ENCODE results near the gene HOXC12. TPM values are rescaled to one million over a fixed set of nuclear protein-coding genes. Genes with fewer than 3 reads are reported as not detected.

Gene HOXC12
- total RNA-seq, 2 experiments from 2014 or later = not detected

DNA sequence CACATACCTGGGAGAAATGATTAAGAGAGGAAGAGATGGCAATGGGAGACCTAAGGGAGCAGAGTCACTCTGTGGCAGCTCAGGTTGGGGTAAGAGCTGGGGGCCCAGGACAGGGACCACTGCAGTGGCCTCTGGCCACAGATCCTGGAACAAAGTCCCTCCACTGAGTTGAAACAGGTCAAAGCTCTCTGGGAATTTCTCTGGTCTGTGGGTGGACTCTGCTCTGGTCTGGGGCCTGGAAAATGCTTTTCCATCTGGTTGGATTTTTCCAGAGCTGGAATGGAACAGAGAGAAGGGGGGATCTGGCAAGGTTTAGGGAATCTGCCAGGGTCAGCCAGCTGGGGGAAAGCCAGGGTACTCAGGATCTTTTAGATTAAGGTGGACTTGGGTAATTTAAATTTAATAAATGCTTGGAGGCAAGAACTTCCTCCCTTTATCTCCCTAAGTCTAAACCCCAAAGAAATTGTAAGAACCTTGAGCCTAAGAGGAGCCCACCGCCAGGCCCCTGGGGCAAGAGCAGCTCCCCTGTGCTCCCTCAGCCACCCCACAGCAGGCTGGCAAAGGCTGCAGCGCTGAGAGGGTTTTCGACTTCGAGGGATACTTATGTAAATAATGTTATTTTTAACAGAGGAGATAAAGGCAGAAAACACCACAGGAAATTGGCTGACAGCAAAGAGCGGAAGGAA is 34.0 kb downstream of the HOXC12 start:
- H3K27ac Mint-ChIP-seq = no peak overlapping the region
- peaks cover 94 to 98% of the 10 kb centered on the region in 2 experiments for H3K27me3 ChIP-seq (ENCODE audit: control insufficient read depth in 1 of 2, insufficient read depth in 2 of 2, low read length in 2 of 2)
- peaks cover 42% of the 10 kb centered on the region for H3K4me1 ChIP-seq (ENCODE audit: insufficient read depth, low read length)
- no peaks in the 10 kb centered on the region for H3K36me3 ChIP-seq (ENCODE audit: insufficient read depth, low read length)
- peaks cover 95% of the 10 kb centered on the region for H3K27me3 Mint-ChIP-seq
- no peak overlapping the region for H3K4me3 ChIP-seq (ENCODE audit: low read length)
- no peaks in the 10 kb centered on the region for H3K36me3 Mint-ChIP-seq (ENCODE audit: low read depth)
- TF ChIP-seq, protein P1, sequence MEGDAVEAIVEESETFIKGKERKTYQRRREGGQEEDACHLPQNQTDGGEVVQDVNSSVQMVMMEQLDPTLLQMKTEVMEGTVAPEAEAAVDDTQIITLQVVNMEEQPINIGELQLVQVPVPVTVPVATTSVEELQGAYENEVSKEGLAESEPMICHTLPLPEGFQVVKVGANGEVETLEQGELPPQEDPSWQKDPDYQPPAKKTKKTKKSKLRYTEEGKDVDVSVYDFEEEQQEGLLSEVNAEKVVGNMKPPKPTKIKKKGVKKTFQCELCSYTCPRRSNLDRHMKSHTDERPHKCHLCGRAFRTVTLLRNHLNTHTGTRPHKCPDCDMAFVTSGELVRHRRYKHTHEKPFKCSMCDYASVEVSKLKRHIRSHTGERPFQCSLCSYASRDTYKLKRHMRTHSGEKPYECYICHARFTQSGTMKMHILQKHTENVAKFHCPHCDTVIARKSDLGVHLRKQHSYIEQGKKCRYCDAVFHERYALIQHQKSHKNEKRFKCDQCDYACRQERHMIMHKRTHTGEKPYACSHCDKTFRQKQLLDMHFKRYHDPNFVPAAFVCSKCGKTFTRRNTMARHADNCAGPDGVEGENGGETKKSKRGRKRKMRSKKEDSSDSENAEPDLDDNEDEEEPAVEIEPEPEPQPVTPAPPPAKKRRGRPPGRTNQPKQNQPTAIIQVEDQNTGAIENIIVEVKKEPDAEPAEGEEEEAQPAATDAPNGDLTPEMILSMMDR (IDR thresholded peaks at IDR 0.05) = no peak
- ChIA-PET CTCF (interaction anchor here (1.6 kb wide), 1 partner anchor 228 kb away, joined by 4 read pairs; no protein-coding TSS in a partner anchor), POLR2A (interaction anchor here (1.2 kb wide), 1 partner anchor 8 kb away, joined by 3 read pairs; no protein-coding TSS in a partner anchor)
- H3K4me1 Mint-ChIP-seq (ENCODE audit: low read depth) = peaks cover 32% of the 10 kb centered on the region
- no peak overlapping the region for H3K27ac ChIP-seq (ENCODE audit: low read depth in 1 of 2, low read length in 2 of 2)
- no peak for ATAC-seq (ENCODE audit: poor library complexity)
- no peak for DNase-seq
- peaks cover 11 to 49% of the 10 kb centered on the region in 2 experiments for H3K9me3 ChIP-seq (ENCODE audit: control insufficient read depth in 1 of 2, insufficient read depth in 1 of 2, low read length in 2 of 2)
- H3K4me3 Mint-ChIP-seq = peak overlapping the region; percentile 11
- intact Hi-C loops (cut with DNase I, micrococcal nuclease) = loop anchor here (2.0 to 5.0 kb wide), 3 partner anchors 36 to 198 kb away; partner anchors contain the start of gene HOXC12 (in 1 of the 2)
- no peaks in the 10 kb centered on the region for H3K9me3 Mint-ChIP-seq

DNA sequence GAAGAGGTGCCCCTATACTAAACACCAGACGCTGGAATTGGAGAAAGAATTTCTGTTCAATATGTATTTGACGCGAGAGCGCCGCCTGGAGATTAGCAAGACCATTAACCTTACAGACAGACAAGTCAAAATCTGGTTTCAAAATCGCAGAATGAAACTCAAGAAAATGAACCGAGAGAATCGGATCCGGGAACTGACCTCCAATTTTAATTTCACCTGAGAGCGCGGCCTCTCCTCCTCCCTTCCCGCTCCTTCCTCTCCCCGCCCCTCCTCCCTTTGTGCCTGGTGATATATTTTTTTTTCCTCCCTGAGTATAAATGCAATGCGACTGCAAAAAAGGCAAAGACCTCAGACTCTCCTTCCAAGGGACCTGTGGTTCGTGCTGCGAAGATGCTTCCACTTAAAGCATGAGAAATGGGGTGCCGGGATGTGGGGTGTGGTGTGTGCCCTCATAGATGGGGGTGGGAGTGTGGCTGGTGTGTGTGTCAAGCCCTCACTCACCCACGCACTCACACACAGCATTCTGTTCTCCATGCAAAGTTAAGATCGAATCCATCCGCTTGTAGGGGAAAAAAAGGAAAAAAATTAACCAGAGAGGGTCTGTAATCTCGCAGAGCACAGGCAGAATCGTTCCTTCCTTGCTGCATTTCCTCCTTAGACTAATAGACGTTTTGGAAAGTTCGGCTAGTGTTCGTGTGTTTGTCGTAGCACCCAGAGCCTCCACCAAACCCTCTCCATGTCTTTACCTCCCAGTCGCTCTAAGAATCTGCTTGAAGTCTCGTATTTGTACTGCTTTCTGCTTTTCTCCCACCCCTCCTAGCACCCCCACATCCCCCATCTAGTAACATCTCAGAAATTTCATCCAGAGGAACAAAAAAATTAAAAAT is 34.8 kb downstream of the HOXC12 start:
- Mint-ChIP-seq H3K4me3 (peak overlapping the region; percentile 11), H3K27ac (no peak overlapping the region), H3K27me3 (peaks cover 98% of the 10 kb centered on the region), H3K4me1 (ENCODE audit: low read depth) (peaks cover 40% of the 10 kb centered on the region), H3K9me3 (no peaks in the 10 kb centered on the region), H3K36me3 (ENCODE audit: low read depth) (no peaks in the 10 kb centered on the region)
- Histone ChIP-seq H3K36me3 (ENCODE audit: insufficient read depth, low read length) (no peaks in the 10 kb centered on the region), H3K9me3 (ENCODE audit: control insufficient read depth in 1 of 2, insufficient read depth in 1 of 2, low read length in 2 of 2) (peaks cover 7 to 51% of the 10 kb centered on the region in 2 experiments), H3K27ac (ENCODE audit: low read depth in 1 of 2, low read length in 2 of 2) (no peak overlapping the region), H3K4me3 (ENCODE audit: low read length) (no peak overlapping the region), H3K27me3 (ENCODE audit: control insufficient read depth in 1 of 2, insufficient read depth in 2 of 2, low read length in 2 of 2) (peaks cover 96 to 98% of the 10 kb centered on the region in 2 experiments), H3K4me1 (ENCODE audit: insufficient read depth, low read length) (peaks cover 41% of the 10 kb centered on the region)
- TF ChIP-seq, protein P1 (IDR thresholded peaks at IDR 0.05) = no peak
- intact Hi-C loops (cut with DNase I, micrococcal nuclease) = loop anchor here (2.0 to 5.0 kb wide), 3 partner anchors 37 to 199 kb away; partner anchors contain the start of gene HOXC12 (in 1 of the 2)
- ChIA-PET POLR2A (no interaction called here), CTCF (interaction anchor here (1.2 to 1.6 kb wide), 2 partner anchors 10 to 227 kb away, joined by 4 read pairs; no protein-coding TSS in a partner anchor)
- ATAC-seq (ENCODE audit: poor library complexity) (peak; percentile 26), DNase-seq (peak in 3 of 14 experiments; percentile 40 to 66 (median 62))

DNA sequence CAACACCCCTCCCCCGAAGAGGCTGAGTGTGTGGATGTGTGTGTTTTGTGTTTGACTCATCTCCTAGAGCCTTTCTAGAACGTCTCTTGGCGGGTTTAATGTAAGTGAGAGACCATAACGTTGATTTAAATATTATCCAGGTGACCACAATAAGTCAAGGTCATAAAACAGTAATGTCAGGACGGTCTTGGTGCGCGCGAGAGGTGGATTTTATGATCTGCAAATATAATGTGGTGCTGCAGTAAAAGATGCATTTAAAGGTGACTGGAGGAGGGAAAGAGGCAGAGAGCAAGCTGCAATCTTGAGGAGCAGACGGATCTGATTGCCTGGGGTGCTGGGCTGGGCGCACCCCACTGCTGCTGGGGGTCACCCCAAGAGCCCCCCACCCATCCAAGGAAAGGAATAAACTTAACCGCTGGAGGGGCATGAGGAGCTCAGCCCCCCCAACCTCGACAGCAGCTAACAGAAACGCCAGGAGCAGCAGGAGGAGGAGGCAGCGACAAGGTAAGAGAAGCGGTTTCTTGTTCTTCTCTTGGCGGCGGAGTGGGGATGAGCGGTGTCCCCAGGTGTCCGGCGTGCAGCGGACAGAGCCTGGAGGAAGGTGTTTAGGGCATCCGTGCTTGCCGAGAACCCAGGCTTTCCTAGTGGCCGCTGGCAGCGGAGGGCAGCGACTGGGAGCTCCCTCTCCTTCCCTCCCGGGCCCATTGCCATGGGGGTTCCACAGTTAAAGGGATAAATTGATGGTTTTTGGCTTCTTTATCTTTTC is 35.8 kb downstream of the HOXC12 start:
- Mint-ChIP-seq H3K4me3 (no peak overlapping the region), H3K27me3 (peaks cover 98% of the 10 kb centered on the region), H3K9me3 (no peaks in the 10 kb centered on the region), H3K4me1 (ENCODE audit: low read depth) (peaks cover 41% of the 10 kb centered on the region), H3K27ac (no peak overlapping the region), H3K36me3 (ENCODE audit: low read depth) (no peaks in the 10 kb centered on the region)
- ChIA-PET POLR2A (no interaction called here), CTCF (interaction anchor here (1.2 to 1.3 kb wide), 2 partner anchors 11 to 15 kb away, joined by 4 to 5 read pairs; no protein-coding TSS in a partner anchor)
- Histone ChIP-seq H3K9me3 (ENCODE audit: control insufficient read depth in 1 of 2, insufficient read depth in 1 of 2, low read length in 2 of 2) (peaks cover 7 to 51% of the 10 kb centered on the region in 2 experiments), H3K27ac (ENCODE audit: low read depth in 1 of 2, low read length in 2 of 2) (no peak overlapping the region), H3K4me3 (ENCODE audit: low read length) (no peak overlapping the region), H3K27me3 (ENCODE audit: control insufficient read depth in 1 of 2, insufficient read depth in 2 of 2, low read length in 2 of 2) (peaks cover 98 to 100% of the 10 kb centered on the region in 2 experiments), H3K36me3 (ENCODE audit: insufficient read depth, low read length) (no peaks in the 10 kb centered on the region), H3K4me1 (ENCODE audit: insufficient read depth, low read length) (peaks cover 42% of the 10 kb centered on the region)
- intact Hi-C loops (cut with DNase I, micrococcal nuclease) = no loop called here
- TF ChIP-seq, protein P1 (IDR thresholded peaks at IDR 0.05) = no peak
- no peak for ATAC-seq (ENCODE audit: poor library complexity)
- no peak for DNase-seq

Data from CD4-positive, alpha-beta T cell (primary cell).